SH-SY5Y (cell line): ENCODE results near the gene PDE6D.

Source experiments
- GATA2 ChIP-seq: IDR thresholded peaks from 2 replicates; pipeline ENCODE4 v1.6.1; 2011; ENCODE audit warnings: mild to moderate bottlenecking, low read depth, low read length
- GATA3 ChIP-seq: IDR thresholded peaks from 2 replicates; pipeline ENCODE4 v1.6.1; 2011; ENCODE audit warnings: low read depth, mild to moderate bottlenecking, low read length, moderate library complexity

DNA sequence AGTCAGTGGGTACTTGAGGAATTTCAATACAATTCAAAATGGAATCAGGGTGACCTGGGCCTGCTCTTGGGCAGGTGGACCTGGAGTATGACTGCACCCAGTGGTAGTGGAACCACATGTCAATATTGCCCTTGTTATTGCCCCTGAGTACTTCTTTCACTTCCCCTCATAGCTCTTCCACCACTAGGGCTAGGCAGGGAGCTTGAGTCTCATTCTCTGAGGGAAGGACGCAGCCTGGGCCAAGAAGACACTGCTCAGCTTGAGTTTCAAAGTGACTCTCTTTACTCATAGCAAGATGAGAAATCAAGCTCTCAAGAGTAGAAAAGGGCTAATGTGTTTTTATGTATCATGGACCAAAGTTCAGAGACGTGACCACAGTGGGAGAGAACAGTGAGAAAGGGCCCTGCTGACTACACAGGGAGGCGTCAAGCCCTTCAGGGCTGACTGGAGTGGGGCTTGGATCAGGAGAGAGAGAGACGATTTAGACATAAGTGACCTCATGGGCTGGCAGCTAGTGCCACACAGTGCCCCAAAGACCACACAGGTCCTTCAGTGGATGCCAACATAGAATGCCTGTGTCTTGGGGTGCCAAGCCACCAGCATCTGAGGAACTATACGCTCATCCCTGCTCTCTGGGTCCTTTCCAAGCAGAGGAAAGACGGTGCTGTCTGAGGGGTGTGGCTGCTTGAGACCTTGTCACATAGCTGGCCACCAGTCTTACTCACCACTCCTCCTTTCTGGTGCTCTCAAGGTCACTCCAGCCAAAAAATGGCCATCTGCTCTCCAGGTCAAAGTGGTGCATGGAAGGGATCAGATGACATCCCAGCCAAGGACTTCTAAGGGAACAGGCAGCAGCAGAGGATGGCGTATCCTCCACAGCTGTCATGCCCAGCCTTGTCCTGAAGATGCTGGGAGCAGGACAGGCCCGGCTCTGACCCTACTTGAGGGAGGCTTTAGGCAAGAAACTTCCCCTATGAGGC, 59.8 kb downstream of the PDE6D start:
- TF ChIP-seq GATA2: no peak
- TF ChIP-seq GATA3: no peak
